ENCODE results near the gene COPG2.

GRCh38 chr7:130642383-130642782 is 26.2 kb downstream of the COPG2 start:
- no peak for TF ChIP-seq CTCF (IDR thresholded peaks at IDR 0.05)
- TF ChIP-seq POLR2AphosphoS5 (IDR thresholded peaks at IDR 0.05) = no peak

Measured in transverse colon (tissue), 4 donors.